Epithelial cell of proximal tubule (primary cell): ENCODE data around the gene TSPAN18. TPM values are rescaled to one million over a fixed set of nuclear protein-coding genes. Genes with fewer than 3 reads are reported as not detected.

Source experiments
- DNase-seq: peaks from one replicate; pipeline ENCODE4 v3.0.0-alpha.2; 2011; ENCODE audit warnings: low read depth
- H3K4me3 ChIP-seq: 2 replicates; pipeline ENCODE4 v1.5.1; 2011; ENCODE audit warnings: low read depth, mild to moderate bottlenecking, low read length
- total RNA-seq: library from RNA; depleted of rRNA; stranded (reverse); fragments of >200 nt; gene quantifications from 2 replicates; pipeline ENCODE4 v1.2.3, GENCODE V29; 2015
- TF ChIP-seq, protein P1 (sequence below): conservative IDR thresholded peaks from 2 replicates; pipeline ENCODE4 v1.5.1; 2012; ENCODE audit warnings: low read depth, mild to moderate bottlenecking, low read length

TSPAN18 gene
- total RNA-seq, 1 donor from 2014 or later, result 1.6 TPM

DNA sequence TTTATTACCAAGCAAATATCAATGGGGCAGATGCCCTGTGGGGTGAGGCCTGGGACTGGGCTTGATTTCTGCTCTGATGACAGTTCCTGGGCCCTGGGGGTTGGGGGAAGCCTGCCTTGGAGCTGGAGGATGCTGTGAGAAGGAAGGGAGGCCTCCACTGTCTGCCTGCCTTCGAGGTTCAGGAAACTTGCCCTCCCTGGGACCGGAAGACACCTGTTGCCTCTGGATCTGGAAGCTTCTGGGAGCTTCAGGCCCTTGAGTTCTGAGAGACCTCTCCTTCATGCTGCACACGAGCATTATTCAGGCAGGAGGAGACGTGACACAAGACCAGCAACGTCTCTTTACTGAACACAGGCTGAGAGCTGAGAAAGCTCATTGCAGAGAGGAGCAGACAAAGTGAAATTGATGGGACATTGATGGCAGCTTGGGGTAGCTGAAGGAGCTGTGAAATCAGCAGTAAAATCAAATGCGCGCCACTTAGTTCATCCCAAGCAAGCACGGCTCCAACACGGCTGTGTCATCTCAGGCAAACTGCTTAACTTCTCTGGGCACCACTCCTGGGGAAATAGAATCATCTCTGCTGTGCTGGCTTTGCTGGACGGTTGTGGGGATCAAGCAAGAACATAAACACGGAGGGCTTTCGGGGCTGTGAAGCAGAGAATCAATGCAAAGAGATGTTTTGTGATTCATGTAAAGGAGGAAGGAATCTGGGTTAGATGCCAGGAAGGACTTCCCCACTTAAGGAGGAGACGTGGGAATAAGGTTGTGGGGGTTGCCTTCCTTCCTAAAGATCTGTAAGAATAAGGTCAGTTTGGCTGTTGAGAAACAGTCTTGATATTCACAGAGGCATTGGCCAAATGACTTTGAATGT, 159.4 kb downstream of the TSPAN18 start:
- no peak overlapping the region for H3K4me3 ChIP-seq
- DNase-seq, result no peak
- TF ChIP-seq, protein P1, sequence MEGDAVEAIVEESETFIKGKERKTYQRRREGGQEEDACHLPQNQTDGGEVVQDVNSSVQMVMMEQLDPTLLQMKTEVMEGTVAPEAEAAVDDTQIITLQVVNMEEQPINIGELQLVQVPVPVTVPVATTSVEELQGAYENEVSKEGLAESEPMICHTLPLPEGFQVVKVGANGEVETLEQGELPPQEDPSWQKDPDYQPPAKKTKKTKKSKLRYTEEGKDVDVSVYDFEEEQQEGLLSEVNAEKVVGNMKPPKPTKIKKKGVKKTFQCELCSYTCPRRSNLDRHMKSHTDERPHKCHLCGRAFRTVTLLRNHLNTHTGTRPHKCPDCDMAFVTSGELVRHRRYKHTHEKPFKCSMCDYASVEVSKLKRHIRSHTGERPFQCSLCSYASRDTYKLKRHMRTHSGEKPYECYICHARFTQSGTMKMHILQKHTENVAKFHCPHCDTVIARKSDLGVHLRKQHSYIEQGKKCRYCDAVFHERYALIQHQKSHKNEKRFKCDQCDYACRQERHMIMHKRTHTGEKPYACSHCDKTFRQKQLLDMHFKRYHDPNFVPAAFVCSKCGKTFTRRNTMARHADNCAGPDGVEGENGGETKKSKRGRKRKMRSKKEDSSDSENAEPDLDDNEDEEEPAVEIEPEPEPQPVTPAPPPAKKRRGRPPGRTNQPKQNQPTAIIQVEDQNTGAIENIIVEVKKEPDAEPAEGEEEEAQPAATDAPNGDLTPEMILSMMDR, result no peak

DNA sequence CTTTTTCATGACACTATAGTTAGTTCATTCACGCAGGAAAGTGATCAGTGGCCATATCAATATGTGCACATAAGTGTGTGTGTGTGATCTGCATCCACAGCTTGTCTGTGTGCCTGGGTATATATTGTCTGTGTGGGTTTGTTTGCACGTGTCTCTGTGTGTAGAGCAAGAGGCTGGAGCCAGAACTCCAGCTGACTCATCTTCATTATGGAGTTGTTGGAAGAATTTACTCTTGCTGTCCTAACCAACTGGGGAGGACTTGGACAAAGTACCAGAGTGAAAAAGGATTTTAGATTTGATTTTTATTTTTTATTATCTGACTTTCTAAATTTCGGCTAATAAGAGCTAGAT, 160.0 kb downstream of the TSPAN18 start:
- no peak for DNase-seq
- TF ChIP-seq, protein P1, result no peak
- no peak overlapping the region for H3K4me3 ChIP-seq

DNA sequence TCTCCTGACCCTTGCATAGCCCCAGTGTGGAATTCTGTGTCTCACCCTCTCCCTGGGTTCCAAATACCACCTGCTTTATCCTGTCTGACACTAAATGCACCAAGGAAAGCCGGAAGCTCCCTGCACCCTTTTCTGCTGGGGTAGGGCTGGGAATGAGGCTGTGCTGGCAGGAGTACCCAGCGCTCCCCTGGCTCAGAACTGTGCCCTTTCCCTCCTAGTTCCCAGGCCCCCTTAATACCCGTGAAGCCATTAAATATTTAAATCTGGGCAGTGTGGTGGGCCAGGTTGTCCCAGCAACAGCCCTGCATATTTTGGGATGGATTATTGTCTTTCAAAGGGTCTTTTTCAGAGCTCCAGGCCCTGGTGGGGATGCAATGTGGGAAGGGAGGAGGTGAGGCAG, 160.9 kb downstream of the TSPAN18 start:
- DNase-seq, result no peak
- no peak overlapping the region for H3K4me3 ChIP-seq
- TF ChIP-seq, protein P1, result no peak

DNA sequence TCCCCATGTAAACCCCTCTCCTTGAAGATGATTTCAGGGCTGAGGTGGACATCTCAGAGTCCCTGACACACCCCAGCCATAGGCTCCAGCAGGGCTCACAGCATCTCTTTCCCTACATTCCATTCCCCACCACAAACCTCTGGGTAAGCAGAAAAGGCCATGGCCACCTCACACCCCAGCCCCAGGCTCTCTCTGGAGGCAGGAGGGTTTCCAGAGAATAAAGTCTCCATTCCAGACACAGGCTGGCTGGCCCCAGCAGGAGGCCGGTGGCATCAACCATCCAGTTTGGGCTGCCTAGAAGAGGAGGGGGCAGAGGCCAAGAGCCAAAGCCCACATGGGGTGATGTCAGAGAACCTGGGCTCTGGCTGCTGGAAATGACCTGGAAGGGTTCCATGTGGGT, 162.5 kb downstream of the TSPAN18 start:
- no peak overlapping the region for H3K4me3 ChIP-seq
- TF ChIP-seq, protein P1, result no peak
- no peak for DNase-seq

DNA sequence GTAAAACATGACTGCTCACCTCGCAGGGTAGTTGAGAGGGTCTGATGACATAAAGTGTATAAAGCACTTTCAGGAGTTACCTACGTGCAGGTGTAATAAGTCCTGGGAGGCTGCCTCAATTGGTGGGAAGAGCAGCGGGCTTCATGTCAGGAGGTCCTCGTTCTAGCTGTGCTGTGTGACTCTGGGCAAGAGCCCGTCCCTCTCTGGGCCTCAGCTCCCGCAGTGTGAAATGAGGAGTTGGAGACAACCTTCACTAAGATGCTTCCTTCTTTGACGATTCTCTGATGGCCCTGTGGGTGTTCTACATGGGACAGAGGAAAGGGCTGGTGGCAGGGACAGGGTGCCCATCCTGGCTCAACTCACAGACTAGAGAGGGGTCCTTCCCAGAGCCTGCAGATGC, 166.1 kb downstream of the TSPAN18 start:
- TF ChIP-seq, protein P1, result no peak
- no peak for DNase-seq
- no peak overlapping the region for H3K4me3 ChIP-seq

DNA sequence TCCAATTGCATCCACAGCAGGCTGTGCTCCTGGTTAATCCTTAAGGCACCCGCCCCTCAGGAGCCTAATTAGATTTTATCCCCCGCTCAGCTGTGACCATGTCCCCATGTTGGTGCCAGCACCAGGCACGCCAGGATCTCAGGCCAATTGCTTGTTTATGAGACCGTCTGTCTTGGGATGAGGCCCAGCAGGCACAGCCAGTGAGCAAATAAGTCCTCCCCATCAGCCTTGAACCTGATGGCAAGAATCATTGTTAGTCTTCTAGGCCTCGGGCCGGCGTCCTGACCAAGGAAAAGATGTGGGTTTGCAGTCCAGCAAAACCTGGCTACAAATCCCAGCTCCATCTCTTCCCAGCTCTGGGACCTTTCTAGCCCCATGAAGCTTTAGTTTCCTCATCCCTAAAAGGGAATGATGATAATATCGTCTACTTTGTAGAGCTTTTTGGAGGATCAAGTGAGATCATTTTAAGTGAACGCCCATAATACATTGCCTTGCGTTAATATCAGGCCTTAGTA, 166.6 kb downstream of the TSPAN18 start:
- TF ChIP-seq, protein P1, result no peak
- H3K4me3 ChIP-seq, result no peak overlapping the region
- DNase-seq, result no peak
